Activated naive CD4-positive, alpha-beta T cell treated with anti-CD3 and anti-CD28 coated beads, Interleukin-2, amount 50 U/mL, for 16 hours (primary cell): ENCODE measurements around the gene CNPY2.
"Not testable (repeated sequence)": the region's sequence is repeated elsewhere in the genome, so short reads cannot be mapped to it uniquely, and the experiment has no call there.

Experiments
- DNase-seq: peaks from one replicate; pipeline ENCODE4 v3.0.0-alpha.2; 2020

The CNPY2 gene

GRCh38 chr12:56333679-56334489 is 18.1 kb upstream of the CNPY2 start, which contains the start of gene PAN2:
Gene PAN2, minus strand, starts transcription at chr12:56334000. Its CDS starts 906 bp downstream, at chr12:56333094.
- DNase-seq, result peak; percentile 93

- no peak for DNase-seq
These were observed 17.4 kb upstream of the CNPY2 start for GRCh38 chr12:56333197-56333678.

- no peak for DNase-seq
These were observed 16.9 kb upstream of the CNPY2 start for GRCh38 chr12:56332512-56333196.

GRCh38 chr12:56330936-56331490 is 15.2 kb upstream of the CNPY2 start:
- no peak for DNase-seq

DNA sequence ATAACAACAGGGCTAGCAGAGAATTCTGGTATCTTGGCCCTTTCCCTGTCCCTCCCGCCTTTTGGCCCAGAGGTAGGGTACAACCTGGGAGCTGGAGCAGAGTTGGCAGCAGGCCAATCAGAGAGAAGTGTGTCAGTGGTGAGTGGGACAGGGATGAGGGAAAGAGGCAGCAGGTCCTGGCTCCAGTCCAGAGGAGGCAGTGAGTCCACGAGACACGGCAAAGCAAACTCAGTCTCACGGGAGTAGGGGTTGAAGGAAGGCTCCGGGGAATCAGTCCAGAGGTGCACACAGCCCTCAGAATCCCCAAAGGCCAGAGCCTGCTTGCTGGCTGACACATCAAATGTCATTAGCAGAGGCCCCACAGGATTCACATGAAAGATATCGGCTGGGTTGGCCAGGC is 10.7 kb upstream of the CNPY2 start:
- DNase-seq, result no peak

DNA sequence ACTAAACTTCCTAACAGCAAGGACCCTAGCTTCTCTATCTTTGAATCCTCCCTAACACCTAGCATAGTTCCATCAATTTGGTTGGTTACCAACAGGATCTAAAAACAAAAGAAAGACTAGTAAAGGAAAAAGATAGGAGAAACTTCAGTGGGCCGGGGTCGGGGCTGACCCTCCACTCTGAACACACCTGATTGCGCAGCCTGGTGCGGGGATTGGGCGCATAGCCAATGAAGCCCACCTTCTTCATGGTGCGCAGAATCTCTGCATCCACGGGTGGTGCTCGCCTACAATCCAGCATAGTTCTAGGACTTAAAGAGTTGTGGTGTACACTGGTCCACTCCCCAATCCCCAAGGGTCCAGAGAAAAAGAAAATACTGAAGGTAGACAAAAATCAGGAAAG is 10.3 kb upstream of the CNPY2 start:
- DNase-seq, result no peak

DNA sequence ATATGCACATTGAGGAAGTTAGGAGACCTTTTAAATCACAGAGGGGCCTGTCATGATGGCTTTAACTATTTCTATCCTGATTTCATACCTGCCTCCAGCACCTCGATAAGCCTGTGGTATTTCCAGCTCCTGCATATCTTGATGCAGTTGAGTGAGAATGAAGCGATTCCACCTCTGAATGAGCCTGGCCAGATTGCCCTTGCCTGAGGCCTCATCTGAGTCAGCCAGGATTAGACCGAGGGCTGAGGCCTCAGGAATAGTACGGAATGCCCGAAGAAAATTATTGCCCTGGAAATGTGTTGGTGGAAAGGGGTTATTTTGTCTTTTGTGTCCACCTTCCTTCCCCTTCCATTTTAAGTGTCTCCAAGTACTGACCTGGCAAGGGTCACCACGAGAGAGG is 8.4 kb upstream of the CNPY2 start:
- no peak for DNase-seq

DNA sequence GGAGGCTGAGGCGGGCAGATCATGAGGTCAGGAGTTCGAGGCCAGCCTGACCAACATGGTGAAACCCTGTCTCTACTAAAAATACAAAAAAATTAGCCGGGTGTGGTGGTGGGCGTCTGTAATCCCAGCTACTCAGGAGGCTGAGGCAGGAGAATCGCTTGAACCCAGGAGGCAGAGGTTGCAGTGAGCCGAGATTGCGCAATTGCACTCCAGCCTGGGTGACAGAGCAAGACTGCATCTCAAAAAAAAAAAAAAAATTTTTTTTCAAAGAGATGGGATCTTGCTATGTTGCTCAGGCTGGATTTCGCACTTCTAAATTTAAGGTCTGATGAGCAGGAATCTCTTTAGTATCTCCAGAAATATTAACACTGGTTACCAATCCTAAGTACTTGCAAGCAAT is 5.8 kb upstream of the CNPY2 start:
- DNase-seq, result not testable (repeated sequence)

DNA sequence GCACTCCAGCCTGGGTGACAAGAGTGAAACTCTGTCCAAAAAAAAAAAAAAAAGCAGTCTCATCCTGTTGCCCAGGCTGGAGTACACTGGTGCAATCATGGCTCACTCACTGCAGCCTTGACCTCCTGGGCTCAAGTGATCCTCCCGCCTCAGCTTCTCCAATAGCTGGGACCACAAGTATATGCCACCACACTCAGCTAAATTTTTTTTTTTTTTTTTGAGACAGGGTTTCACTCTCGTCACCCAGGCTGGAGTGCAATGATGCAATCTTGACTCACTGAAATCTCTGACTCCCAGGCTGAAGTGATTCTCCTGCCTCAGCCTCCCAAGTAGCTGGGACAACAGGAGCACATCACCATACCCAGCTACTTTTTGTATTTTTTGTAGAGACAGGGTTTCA is 5.2 kb upstream of the CNPY2 start:
- no peak for DNase-seq

DNA sequence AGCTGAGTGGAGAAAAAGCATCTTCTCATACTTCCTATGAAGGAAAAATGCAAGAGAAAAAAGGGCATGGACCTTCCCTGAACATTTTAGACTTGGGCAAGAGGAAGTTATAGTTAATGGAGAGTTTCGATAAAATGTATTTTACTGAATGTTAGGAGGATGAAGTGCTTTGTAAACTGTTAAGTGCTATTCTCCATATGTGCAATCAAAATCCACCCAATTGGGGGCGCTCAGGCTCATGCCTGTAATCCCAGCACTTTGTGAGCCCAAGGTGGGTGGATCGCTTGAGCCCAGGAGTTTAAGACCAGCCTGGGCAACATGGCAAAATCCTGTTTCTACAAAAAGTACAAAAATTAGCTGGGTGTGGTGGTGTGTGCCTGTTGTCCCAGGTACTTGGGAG is 1.9 kb upstream of the CNPY2 start:
- no peak for DNase-seq

DNA sequence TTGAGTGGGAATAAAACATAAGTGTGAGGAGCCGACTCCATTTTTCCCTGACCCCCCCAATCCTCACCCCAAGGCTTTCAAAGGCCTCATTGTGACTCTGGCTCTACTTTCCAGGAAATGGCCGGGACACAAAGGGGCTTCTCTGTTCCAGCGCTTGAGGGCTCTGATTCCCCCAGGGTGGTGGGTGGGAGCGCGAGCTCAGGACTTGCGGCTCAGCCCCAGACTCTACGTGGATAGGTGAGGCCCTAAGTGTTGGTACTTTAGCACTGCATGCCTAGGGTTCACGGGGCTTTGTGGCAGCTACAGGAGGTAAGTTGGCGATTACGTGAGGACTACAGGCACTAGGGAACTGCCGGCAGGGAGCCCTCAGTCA is 553 bp downstream of the CNPY2 start:
- no peak for DNase-seq

- no peak for DNase-seq
These were observed 4.8 kb downstream of the CNPY2 start for GRCh38 chr12:56311003-56311402.

DNA sequence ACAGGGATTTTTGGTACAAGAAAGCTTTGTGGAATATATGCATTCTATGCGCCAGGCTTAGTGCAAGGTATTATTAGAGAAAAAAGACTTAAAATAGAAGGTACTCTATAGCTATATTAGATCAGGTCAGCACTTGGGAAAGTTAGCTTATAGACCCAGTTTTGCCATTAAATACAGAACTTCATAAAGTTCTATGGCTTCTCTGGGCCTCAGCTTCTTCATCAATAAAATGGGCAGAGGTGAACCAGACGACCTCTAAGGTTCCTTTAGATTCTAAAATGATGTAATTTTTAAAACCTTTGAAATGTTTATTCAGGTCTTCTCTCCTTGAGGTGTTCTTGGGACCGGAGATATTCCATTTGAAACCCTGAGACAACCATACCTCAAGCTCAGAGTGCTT is 7.1 kb downstream of the CNPY2 start:
- DNase-seq, result no peak

GRCh38 chr12:56307221-56307965 is 8.4 kb downstream of the CNPY2 start:
- no peak for DNase-seq

DNA sequence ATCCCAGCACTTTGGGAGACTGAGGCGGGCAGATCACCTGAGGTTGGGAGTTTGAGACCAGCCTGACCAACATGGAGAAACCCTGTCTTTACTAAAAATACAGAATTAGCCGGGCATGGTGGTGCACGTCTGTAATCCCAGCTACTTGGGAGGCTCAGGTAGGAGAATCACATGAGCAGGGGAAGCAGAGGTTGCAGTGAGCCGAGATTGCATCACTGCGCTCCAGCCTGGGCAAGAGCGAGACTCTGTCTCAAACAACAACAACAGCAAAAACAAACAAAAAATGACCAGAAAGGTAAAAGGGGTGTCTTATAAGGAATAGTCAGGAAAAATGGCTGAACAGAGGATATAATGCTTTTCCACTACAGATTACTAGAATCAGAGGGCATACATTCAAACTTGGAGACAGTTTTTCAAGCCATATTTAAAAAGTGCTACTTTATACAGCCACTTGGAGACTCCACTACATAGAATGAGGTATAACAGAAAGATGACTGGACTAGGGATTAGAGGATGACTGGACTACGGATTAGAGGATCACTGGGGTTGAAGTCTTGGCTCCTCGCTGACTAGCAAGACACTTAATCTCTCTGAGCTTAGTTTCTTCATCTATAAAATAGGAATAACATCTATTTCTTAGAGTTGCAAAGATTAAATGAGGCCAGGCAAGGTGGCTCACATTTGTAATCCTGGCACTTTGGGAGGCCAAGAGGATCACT is 10.8 kb downstream of the CNPY2 start:
- no peak for DNase-seq

- no peak for DNase-seq
These were observed 11.5 kb downstream of the CNPY2 start for GRCh38 chr12:56304276-56304675.

- no peak for DNase-seq
These were observed 14.9 kb downstream of the CNPY2 start for GRCh38 chr12:56300644-56301464.

DNA sequence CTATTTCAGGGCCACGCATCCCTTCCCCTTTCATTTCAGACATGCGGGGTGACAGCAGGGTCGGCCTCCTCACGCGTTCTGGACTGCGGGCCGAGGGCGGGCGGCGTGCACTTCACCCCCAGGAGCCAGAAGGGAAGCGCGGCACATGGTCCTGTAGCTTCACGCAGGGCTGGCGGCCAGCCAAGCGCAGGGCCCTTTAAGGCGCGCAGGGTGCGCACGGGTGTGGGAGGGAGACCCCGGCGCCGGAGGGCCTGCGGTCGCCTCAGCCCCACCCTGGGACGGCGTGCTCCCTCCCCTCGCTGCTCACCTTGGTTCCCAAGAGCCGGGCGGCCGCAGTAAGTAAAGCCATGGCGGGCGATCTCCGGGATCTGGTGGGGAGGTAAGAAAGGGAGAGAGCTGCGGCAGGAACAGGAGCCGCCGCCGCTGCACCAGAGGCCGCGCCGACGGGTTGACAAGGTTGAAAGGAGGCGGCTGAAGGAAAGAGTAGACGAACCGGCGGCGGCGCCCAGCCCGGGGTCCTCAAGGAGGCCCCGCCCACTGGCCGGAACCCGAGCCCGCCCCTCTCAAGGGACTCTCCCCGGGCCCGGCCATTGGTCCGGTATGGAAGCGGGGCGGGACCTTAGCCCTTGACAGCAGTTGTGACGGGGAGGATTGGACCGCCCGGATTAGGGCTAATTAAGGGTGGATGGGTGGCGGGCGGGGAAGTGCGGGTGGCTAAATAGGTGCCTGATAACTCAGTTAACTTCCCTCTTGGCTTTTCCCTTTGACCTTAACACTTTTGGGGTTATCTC is 15.7 kb downstream of the CNPY2 start, which contains the start of gene CS:
Gene CS, minus strand, starts transcription at position 478 of the 791 bp plus-strand sequence. Its CDS starts 129 bp downstream, at position 349.
- DNase-seq, result peak; percentile 99

DNA sequence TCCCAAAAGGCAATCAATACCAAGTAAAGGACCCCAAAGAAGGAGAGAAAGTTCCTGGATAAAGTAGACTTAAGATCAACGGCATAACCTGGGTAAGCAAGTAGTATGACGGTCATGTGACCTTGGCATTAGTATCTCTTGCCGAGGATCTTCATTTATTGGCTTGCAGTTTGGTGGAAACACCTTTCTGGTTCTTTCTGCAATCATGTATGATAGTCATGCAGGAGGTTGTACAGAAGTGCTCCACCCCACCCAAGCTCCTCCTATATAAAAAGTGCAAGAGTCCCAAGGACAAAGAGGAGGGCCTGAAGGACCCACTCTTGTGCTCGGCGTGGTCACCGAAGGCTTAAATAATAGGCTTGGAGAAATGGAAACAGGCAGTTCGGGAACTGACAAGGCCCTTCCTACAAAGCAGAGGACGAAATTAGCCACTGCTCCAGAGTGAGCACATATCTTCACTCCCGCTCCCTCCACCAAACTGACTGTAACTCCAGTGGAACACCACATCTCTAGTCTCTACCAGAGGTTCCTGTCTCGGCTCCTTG is 16.4 kb downstream of the CNPY2 start:
- DNase-seq, result peak; percentile 22

DNA sequence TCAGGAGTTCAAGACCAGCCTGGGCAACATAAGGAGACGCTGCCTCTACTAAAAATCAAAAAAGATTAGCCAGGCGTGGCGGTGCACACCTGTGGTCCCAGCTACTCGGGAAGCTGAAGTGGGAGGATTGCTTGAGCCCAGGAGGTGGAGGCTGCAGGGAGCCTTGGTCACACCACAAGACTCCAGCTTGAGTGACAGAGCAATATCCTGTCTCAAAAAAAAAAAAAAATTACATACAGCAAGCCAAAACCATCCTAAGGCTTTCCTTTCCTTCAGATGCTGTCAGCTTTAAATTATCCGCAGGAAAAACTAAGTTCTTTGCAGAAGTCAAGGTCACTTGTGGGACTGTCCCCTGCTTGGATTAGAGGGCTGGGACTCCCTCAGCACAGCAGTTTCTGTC is 17.0 kb downstream of the CNPY2 start:
- DNase-seq, result no peak
